ENCODE results near the gene SEPTIN6. TPM values are rescaled to one million over a fixed set of nuclear protein-coding genes. Genes with fewer than 3 reads are reported as not detected.

SEPTIN6 gene
- total RNA-seq, 1 experiment from 2014 or later = 31.2 TPM

DNA sequence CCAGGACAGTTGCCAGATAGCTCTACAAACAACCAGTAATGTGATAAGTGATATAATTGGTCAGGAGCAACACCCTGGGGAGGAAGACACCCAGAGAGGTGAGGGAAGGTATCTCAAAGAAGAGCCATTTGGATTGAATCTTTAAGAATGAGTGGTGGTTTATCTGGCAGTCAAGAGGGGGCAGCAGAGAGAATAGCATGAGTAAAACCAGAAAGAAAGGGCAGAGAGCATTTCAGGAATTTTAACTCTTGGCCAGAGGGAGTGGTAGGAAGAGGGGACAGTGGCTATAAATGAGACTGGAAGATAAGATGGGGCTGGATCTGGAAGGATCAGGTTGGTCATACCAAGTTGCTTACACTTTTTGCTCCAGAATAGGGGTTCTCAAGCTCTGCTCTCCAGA, 5.9 kb upstream of the SEPTIN6 start:
- CTCF ChIA-PET = no interaction called here

DNA sequence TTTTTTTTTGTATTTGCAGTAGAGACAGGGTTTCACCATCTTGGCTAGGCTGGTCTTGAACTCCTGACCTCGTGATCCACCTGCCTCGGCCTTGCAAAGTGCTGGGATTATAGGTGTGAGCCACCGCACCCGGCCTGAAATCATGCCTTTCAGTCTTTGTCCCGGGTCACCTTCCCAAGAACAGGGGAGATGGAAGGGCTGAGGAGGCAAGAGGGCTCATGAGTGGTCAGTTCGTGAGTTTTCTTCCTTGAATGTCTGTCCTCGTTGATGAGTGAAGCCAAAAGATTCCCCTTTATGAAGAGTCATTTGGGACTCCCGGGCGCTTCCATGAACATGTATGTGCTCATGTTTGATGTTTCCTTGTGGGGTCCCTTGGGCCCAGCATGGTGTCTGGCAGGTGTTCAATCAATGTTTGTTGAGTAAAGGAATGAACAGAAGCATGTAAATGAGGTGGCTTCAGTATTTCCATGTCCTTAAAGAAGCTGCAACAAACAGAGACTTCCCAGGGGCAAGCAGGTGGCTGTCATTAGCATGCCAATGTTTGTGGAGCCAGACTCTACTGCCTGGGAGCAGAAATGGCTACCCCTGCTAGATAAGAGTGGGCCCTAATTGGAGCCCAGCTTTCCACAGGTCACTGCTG, 3.4 kb upstream of the SEPTIN6 start:
- BruUV-seq (replicated peaks) = no TSS peak
- Histone ChIP-seq H3K27me3 (ENCODE audit: control insufficient read depth, insufficient read depth, low read length) (no peaks in the 10 kb centered on the region), H3K4me1 (ENCODE audit: control insufficient read depth, insufficient read depth, low read length) (peaks cover 2% of the 10 kb centered on the region), H3K27ac (ENCODE audit: low read length) (no peak overlapping the region), H3K36me3 (ENCODE audit: control insufficient read depth, insufficient read depth, low read length) (no peaks in the 10 kb centered on the region), H3K9me3 (ENCODE audit: control insufficient read depth, insufficient read depth, low read depth, low read length) (no peaks in the 10 kb centered on the region), H3K4me3 (ENCODE audit: low read depth in 2 of 2, low read length in 2 of 2) (no peak overlapping the region)
- ChIA-PET POLR2A (interaction anchor here (0.6 kb wide), 1 partner anchor 95 kb away, joined by 4 read pairs; the partner anchor contains the start of gene RPL39), CTCF (no interaction called here)
- ATAC-seq (no peak), DNase-seq (ENCODE audit: low read depth, low spot score) (no peak)
- intact Hi-C loops (cut with micrococcal nuclease; ENCODE audit: unreplicated experiment) (no loop called here), in situ Hi-C loops (cut with HindIII; ENCODE audit: low pct_unique_long_range_greater_than_20kb, low sequenced_read_pairs) (no loop called here)
- TF ChIP-seq TCF7L2 (IDR thresholded peaks at IDR 0.05; ENCODE audit: low read depth, low read length) (no peak), SIN3A (IDR thresholded peaks at IDR 0.05; ENCODE audit: borderline replicate concordance, insufficient read depth, low read depth, low read length) (no peak), POLR2AphosphoS5 (IDR thresholded peaks at IDR 0.05; ENCODE audit: low read depth, low read length) (no peak)
- TF ChIP-seq, protein P1, sequence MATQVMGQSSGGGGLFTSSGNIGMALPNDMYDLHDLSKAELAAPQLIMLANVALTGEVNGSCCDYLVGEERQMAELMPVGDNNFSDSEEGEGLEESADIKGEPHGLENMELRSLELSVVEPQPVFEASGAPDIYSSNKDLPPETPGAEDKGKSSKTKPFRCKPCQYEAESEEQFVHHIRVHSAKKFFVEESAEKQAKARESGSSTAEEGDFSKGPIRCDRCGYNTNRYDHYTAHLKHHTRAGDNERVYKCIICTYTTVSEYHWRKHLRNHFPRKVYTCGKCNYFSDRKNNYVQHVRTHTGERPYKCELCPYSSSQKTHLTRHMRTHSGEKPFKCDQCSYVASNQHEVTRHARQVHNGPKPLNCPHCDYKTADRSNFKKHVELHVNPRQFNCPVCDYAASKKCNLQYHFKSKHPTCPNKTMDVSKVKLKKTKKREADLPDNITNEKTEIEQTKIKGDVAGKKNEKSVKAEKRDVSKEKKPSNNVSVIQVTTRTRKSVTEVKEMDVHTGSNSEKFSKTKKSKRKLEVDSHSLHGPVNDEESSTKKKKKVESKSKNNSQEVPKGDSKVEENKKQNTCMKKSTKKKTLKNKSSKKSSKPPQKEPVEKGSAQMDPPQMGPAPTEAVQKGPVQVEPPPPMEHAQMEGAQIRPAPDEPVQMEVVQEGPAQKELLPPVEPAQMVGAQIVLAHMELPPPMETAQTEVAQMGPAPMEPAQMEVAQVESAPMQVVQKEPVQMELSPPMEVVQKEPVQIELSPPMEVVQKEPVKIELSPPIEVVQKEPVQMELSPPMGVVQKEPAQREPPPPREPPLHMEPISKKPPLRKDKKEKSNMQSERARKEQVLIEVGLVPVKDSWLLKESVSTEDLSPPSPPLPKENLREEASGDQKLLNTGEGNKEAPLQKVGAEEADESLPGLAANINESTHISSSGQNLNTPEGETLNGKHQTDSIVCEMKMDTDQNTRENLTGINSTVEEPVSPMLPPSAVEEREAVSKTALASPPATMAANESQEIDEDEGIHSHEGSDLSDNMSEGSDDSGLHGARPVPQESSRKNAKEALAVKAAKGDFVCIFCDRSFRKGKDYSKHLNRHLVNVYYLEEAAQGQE (IDR thresholded peaks at IDR 0.05; ENCODE audit: insufficient read depth in 1 of 2, low read depth in 2 of 2, low read length in 1 of 2) = no peak
- TF ChIP-seq, protein P2, sequence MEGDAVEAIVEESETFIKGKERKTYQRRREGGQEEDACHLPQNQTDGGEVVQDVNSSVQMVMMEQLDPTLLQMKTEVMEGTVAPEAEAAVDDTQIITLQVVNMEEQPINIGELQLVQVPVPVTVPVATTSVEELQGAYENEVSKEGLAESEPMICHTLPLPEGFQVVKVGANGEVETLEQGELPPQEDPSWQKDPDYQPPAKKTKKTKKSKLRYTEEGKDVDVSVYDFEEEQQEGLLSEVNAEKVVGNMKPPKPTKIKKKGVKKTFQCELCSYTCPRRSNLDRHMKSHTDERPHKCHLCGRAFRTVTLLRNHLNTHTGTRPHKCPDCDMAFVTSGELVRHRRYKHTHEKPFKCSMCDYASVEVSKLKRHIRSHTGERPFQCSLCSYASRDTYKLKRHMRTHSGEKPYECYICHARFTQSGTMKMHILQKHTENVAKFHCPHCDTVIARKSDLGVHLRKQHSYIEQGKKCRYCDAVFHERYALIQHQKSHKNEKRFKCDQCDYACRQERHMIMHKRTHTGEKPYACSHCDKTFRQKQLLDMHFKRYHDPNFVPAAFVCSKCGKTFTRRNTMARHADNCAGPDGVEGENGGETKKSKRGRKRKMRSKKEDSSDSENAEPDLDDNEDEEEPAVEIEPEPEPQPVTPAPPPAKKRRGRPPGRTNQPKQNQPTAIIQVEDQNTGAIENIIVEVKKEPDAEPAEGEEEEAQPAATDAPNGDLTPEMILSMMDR (IDR thresholded peaks at IDR 0.05) = no peak

More for the DNA sequence above, 5.9 kb upstream of the SEPTIN6 start:
- H3K36me3 ChIP-seq (ENCODE audit: control insufficient read depth, insufficient read depth, low read length) = no peaks in the 10 kb centered on the region
- ATAC-seq = 0 out of 2 replicates have a peak, but pooled peaks have one; percentile 47
- no TSS peak for BruUV-seq (replicated peaks)
- H3K4me3 ChIP-seq (ENCODE audit: low read depth in 2 of 2, low read length in 2 of 2) = no peak overlapping the region
- no peaks in the 10 kb centered on the region for H3K27me3 ChIP-seq (ENCODE audit: control insufficient read depth, insufficient read depth, low read length)
- POLR2A ChIA-PET = no interaction called here
- no peaks in the 10 kb centered on the region for H3K9me3 ChIP-seq (ENCODE audit: control insufficient read depth, insufficient read depth, low read depth, low read length)
- H3K4me1 ChIP-seq (ENCODE audit: control insufficient read depth, insufficient read depth, low read length) = no peaks in the 10 kb centered on the region
- TF ChIP-seq, protein P1 (IDR thresholded peaks at IDR 0.05; ENCODE audit: insufficient read depth in 1 of 2, low read depth in 2 of 2, low read length in 1 of 2) = no peak
- TF ChIP-seq TCF7L2 (IDR thresholded peaks at IDR 0.05; ENCODE audit: low read depth, low read length) = no peak
- TF ChIP-seq, protein P2 (IDR thresholded peaks at IDR 0.05) = peak; percentile 82
- TF ChIP-seq POLR2AphosphoS5 (IDR thresholded peaks at IDR 0.05; ENCODE audit: low read depth, low read length) = no peak
- no peak for TF ChIP-seq SIN3A (IDR thresholded peaks at IDR 0.05; ENCODE audit: borderline replicate concordance, insufficient read depth, low read depth, low read length)
- intact Hi-C loops (cut with micrococcal nuclease; ENCODE audit: unreplicated experiment) = no loop called here
- peak; percentile 47 for DNase-seq (ENCODE audit: low read depth, low spot score)
- in situ Hi-C loops (cut with HindIII; ENCODE audit: low pct_unique_long_range_greater_than_20kb, low sequenced_read_pairs) = no loop called here
- no peak overlapping the region for H3K27ac ChIP-seq (ENCODE audit: low read length)
